Activated CD8-positive, alpha-beta memory T cell treated with anti-CD3 and anti-CD28 coated beads for 36 hours (primary cell): Measurements from ENCODE around the gene C1QL1. TPM values are rescaled to one million over a fixed set of nuclear protein-coding genes. Genes with fewer than 3 reads are reported as not detected.

Source experiments
- CTCF ChIA-PET: fragments of 350-600 bp; sonication (Branson Sonifier 250); formaldehyde crosslinking; loops from one replicate; lab custom pipeline; 2021; ENCODE audit warnings: antibody characterized with exemption; lab: Charles Lee
- POLR2A ChIA-PET: fragments of 350-600 bp; sonication (Branson Sonifier 250); formaldehyde crosslinking; loops from one replicate; lab custom pipeline; 2021; ENCODE audit warnings: antibody characterized with exemption; lab: Charles Lee
- total RNA-seq, 2 experiments: library from RNA; stranded (reverse); gene quantifications; one replicate each; pipeline ENCODE4 v1.2.3, GENCODE V29; 2021

C1QL1 gene
- total RNA-seq, 2 experiments from 2014 or later, result 0.21 TPM; not detected in 1

GRCh38 chr17:44924107-44924544 lies 44.0 kb downstream of the C1QL1 start:
- POLR2A ChIA-PET, result no interaction called here
- CTCF ChIA-PET, result interaction anchor here (7.8 kb wide), 1 partner anchor 97 kb away, joined by 70 read pairs; no protein-coding TSS in a partner anchor

DNA sequence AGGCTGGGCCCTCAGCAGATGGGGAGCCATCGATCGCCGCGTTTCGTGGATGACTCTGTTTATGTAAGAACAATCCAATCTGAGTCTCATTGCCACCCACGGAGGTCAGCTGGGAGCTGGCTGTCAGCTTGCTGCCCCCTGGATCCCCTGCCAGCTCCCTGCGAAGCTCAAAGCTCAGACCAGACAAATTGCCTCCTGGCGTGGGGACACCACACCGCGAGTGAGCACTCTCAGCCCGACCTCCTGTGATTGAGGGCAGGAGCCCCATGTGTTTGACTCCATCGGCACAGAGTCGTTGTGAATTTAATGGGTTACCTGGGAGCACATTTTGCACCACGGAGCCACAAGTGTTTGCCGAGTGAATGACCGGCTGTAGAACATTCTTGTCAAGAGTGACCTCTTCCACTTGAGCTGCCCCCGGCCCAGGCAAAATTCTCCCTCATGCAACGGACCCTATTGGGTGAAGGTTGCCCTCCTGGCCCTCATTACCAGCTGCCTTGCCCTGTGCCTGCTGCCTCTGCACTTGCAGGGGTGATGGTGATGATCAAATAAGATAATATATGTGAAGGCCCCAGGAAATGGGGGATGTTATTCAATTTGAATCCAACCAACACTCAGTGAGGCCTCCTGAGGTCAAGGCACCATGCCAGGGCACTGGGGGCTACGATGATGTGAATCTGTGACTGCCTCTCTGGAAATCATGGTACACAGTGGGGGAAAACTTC lies 45.2 kb downstream of the C1QL1 start:
- ChIA-PET CTCF (interaction anchor here (0.5 to 7.8 kb wide), 3 partner anchors 8 to 114 kb away, joined by 3 to 70 read pairs (median 3); no protein-coding TSS in a partner anchor), POLR2A (no interaction called here)

- CTCF ChIA-PET, result interaction anchor here (1.5 to 7.8 kb wide), 2 partner anchors 9 to 99 kb away, joined by 4 to 70 read pairs; no protein-coding TSS in a partner anchor
- POLR2A ChIA-PET, result no interaction called here
These were observed 46.0 kb downstream of the C1QL1 start for GRCh38 chr17:44922136-44922535.

DNA sequence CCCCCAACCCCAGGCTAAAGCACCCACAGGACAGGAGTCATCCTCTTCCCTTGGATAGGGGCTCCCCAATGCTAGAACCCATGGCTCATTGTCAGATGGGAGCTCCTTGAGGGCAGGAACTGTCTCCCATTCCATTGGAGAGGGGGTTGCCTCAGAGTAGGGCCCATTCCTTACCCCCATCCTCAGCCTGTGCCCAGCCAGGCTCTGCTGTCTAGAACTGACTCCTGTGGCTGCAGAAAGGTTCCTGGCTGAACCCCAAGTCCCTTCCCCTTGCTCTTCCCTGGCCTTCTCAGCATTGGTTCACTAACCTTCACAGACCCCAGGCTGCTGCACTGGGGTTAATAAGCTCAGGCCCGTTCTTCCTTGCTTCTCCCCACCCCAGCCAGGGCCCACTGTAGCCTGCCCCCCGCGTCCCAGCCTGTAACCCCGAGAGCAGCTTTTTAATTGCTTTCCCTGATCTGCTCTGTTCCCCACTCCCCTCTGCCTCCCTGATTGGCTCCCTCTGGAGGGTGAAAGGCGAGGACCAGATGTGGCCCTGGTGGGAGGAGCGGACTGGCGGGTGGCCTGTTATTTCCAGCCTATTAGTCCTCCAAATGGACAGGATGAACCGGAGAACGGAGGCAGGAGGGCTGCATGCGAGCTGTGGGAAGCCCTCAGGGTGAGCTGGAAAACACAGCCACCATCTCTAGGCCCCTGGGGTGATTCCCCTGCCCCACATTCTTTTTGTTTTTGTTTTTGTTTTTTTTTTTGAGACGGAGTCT lies 46.8 kb downstream of the C1QL1 start:
- ChIA-PET POLR2A (interaction anchor here (0.6 kb wide), 1 partner anchor 270 kb away, joined by 3 read pairs; no protein-coding TSS in a partner anchor), CTCF (interaction anchor here (0.7 to 7.8 kb wide), 10 partner anchors 8 to 211 kb away, joined by 3 to 70 read pairs (median 4); partner anchors contain the start of gene PLCD3)

GRCh38 chr17:44920565-44920940 lies 47.5 kb downstream of the C1QL1 start:
- CTCF ChIA-PET, result interaction anchor here (0.7 to 7.8 kb wide), 15 partner anchors 8 to 215 kb away, joined by 3 to 70 read pairs (median 3); partner anchors contain the start of genes ACBD4, KIF18B and PLCD3
- POLR2A ChIA-PET, result interaction anchor here (1.1 to 1.3 kb wide), 2 partner anchors 52 to 101 kb away, joined by 3 to 5 read pairs; no protein-coding TSS in a partner anchor

- CTCF ChIA-PET, result interaction anchor here (0.6 to 7.8 kb wide), 13 partner anchors 9 to 216 kb away, joined by 3 to 70 read pairs (median 3); partner anchors contain the start of genes ACBD4, KIF18B and PLCD3
- POLR2A ChIA-PET, result interaction anchor here (1.1 to 1.3 kb wide), 2 partner anchors 52 to 101 kb away, joined by 3 to 5 read pairs; no protein-coding TSS in a partner anchor
These were observed 48.1 kb downstream of the C1QL1 start for GRCh38 chr17:44919885-44920564.

DNA sequence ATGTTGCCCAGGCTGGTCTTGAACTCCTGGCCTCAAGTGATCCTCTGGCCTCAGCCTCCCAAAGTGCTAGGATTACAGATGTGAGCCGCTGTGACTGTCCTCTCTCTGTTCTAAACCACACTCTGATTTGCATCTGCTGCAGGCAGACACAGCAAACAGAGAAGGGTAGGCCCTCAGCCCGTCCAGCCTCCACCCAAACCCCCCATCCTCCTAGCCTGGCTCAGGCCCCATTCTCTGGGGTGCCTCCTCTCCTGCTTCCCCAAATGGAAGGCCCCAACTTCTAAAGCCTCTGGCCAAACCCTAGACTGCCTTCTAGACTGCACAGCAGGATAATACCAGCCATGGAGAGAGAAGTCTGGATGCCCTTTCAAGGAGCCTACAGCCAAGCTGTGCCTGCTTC lies 48.7 kb downstream of the C1QL1 start:
- POLR2A ChIA-PET, result interaction anchor here (1.3 kb wide), 1 partner anchor 102 kb away, joined by 5 read pairs; no protein-coding TSS in a partner anchor
- CTCF ChIA-PET, result interaction anchor here (0.6 to 7.8 kb wide), 6 partner anchors 8 to 180 kb away, joined by 3 to 70 read pairs (median 4); partner anchors contain the start of gene KIF18B

- ChIA-PET POLR2A (no interaction called here), CTCF (interaction anchor here (0.6 to 7.8 kb wide), 3 partner anchors 38 to 648 kb away, joined by 3 to 70 read pairs (median 3); no protein-coding TSS in a partner anchor)
These were observed 50.1 kb downstream of the C1QL1 start for GRCh38 chr17:44918006-44918405.

DNA sequence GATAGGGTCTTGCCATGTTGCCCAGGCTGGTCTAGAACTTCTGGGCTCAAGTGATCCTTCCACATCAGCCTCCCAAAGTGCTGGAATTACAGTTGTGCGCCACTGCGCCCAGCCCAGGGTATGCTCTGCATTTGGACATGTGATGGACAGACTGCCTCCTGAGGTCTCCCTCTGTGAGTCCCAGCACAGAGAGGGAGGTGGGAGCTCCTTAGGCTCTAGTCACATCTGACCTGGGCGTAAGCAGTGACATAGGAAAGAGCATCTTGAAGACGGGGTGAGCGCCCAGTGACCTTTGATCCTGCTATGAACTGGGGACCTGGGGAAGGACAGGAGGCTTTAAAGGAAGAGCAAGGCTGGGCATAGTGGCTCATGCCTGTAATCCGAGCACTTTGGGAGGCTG lies 50.6 kb downstream of the C1QL1 start:
- ChIA-PET CTCF (interaction anchor here (7.8 kb wide), 1 partner anchor 103 kb away, joined by 70 read pairs; no protein-coding TSS in a partner anchor), POLR2A (no interaction called here)

- ChIA-PET POLR2A (no interaction called here), CTCF (interaction anchor here (0.6 to 7.8 kb wide), 2 partner anchors 10 to 104 kb away, joined by 4 to 70 read pairs; no protein-coding TSS in a partner anchor)
These were observed 51.3 kb downstream of the C1QL1 start for GRCh38 chr17:44916781-44917241.

- POLR2A ChIA-PET, result no interaction called here
- CTCF ChIA-PET, result interaction anchor here (0.6 to 1.4 kb wide), 4 partner anchors 11 to 219 kb away, joined by 3 to 4 read pairs (median 3); partner anchors contain the start of genes ACBD4 and C1QL1
These were observed 52.0 kb downstream of the C1QL1 start for GRCh38 chr17:44915862-44916780.

GRCh38 chr17:44915321-44915726 lies 52.8 kb downstream of the C1QL1 start, which contains the start of gene GFAP:
TSS of gene GFAP (minus strand) at chr17:44915500. CDS start at chr17:44915486, 14 bp downstream.
- ChIA-PET CTCF (interaction anchor here (0.6 to 1.5 kb wide), 4 partner anchors 48 to 220 kb away, joined by 3 to 4 read pairs (median 3); partner anchors contain the start of gene ACBD4), POLR2A (no interaction called here)

GRCh38 chr17:44914698-44915271 lies 53.3 kb downstream of the C1QL1 start:
- ChIA-PET CTCF (interaction anchor here (0.6 to 1.5 kb wide), 5 partner anchors 47 to 135 kb away, joined by 3 to 4 read pairs (median 3); no protein-coding TSS in a partner anchor), POLR2A (no interaction called here)

DNA sequence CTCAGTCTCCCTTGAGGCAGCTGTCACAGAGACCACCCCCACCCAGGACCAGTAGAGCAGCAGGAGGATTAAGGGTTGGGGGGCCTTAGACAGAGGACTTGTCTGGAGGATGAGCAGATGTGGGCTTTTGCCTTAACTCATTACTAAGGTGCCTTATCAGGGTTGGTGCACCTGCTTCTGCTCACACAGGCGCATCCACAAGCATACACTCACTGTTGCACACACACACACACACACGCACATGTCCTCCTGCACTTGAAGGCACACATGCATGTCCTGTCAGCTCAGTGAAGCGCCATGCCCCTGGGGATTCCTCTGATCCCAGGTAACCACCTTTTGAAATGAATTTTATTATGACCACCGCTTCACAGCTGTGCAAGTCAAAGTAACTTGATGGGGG lies 54.0 kb downstream of the C1QL1 start:
- CTCF ChIA-PET, result interaction anchor here (0.8 to 1.5 kb wide), 3 partner anchors 15 to 135 kb away, joined by 3 read pairs; no protein-coding TSS in a partner anchor
- POLR2A ChIA-PET, result no interaction called here

DNA sequence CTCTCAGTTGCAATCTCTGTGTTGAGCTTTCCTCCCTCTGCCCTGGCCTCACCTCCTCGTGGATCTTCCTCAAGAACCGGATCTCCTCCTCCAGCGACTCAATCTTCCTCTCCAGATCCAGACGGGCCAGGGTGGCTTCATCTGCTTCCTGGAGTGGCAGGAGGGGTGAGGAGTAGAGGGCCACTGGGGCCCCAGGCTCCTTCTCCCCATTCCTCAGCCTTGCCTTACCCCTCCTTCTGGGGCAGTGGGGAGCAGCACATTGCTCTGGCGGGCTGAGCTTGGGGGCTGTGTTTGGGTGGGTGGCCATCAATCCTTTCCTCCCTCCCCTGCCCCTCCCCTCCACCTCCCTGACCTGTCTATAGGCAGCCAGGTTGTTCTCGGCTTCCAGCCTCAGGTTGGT lies 54.4 kb downstream of the C1QL1 start:
- ChIA-PET CTCF (interaction anchor here (1.2 to 1.6 kb wide), 5 partner anchors 8 to 222 kb away, joined by 3 to 4 read pairs (median 3); partner anchors contain the start of gene ACBD4), POLR2A (no interaction called here)
